Endodermal cell (in vitro differentiated cells): ENCODE data around the gene UBQLNL. TPM values are rescaled to one million over a fixed set of nuclear protein-coding genes. Genes with fewer than 3 reads are reported as not detected.

Experiments
- DNase-seq: peaks from one replicate; pipeline ENCODE4 v3.0.0-alpha.2; 2017
- H3K27ac ChIP-seq: 2 replicates; pipeline ENCODE4 v1.5.1; 2013; ENCODE audit warnings: mild to moderate bottlenecking, low read depth, low read length, moderate library complexity
- H3K27me3 ChIP-seq: 2 replicates; pipeline ENCODE4 v1.6.1; 2013; ENCODE audit warnings: mild to moderate bottlenecking, low read length, moderate library complexity; ENCODE audit not compliant: insufficient read depth, control insufficient read depth, poor library complexity, severe bottlenecking
- H3K36me3 ChIP-seq: 2 replicates; pipeline ENCODE4 v1.7.0; 2013; ENCODE audit warnings: mild to moderate bottlenecking, low read length, moderate library complexity; ENCODE audit not compliant: control insufficient read depth, insufficient read depth
- H3K4me1 ChIP-seq: one replicate; pipeline ENCODE4 v1.7.0; 2013; ENCODE audit warnings: low read length; ENCODE audit not compliant: control insufficient read depth, insufficient read depth
- H3K4me3 ChIP-seq: 2 replicates; pipeline ENCODE4 v1.5.1; 2013; ENCODE audit warnings: mild to moderate bottlenecking, low read length, moderate library complexity
- H3K9ac ChIP-seq: 2 replicates; pipeline ENCODE4 v1.6.1; 2013; ENCODE audit warnings: mild to moderate bottlenecking, low read length, moderate library complexity; ENCODE audit not compliant: poor library complexity, severe bottlenecking; ENCODE audit errors: extremely low read depth
- H3K9me3 ChIP-seq: 2 replicates; pipeline ENCODE4 v1.6.1; 2013; ENCODE audit warnings: mild to moderate bottlenecking, low read length, moderate library complexity; ENCODE audit not compliant: control insufficient read depth
- H3K27ac Mint-ChIP-seq: 2 replicates; pipeline ENCODE4 v1.8.0; 2020; ENCODE audit warnings: mixed read lengths
- H3K27me3 Mint-ChIP-seq: 2 replicates; pipeline ENCODE4 v1.8.0; 2021; ENCODE audit warnings: mild to moderate bottlenecking, mixed read lengths; ENCODE audit not compliant: insufficient read depth
- H3K36me3 Mint-ChIP-seq: 2 replicates; pipeline ENCODE4 v1.8.0; 2020; ENCODE audit warnings: low read depth, mixed read lengths
- H3K4me1 Mint-ChIP-seq: 2 replicates; pipeline ENCODE4 v1.8.0; 2020; ENCODE audit warnings: mixed read lengths
- H3K4me3 Mint-ChIP-seq: 2 replicates; pipeline ENCODE4 v1.8.0; 2020; ENCODE audit warnings: mild to moderate bottlenecking, moderate library complexity, mixed read lengths
- H3K9me3 Mint-ChIP-seq: 2 replicates; pipeline ENCODE4 v1.8.0; 2020; ENCODE audit warnings: mild to moderate bottlenecking, mixed read lengths
- CTCF ChIP-seq: fragments of 200-600 bp; sonication (generic); conservative IDR thresholded peaks from 2 replicates; pipeline ENCODE4 v1.5.0; 2021; ENCODE audit warnings: antibody characterized with exemption, mild to moderate bottlenecking
- WGBS, 2 experiments: methylation state at CpG; one replicate each; pipeline versions ENCODE4 v1.1.5 to v1.1.7; 2013; ENCODE audit warnings: missing lambda C conversion rate in 2 of 2, mixed read lengths in 1 of 2; ENCODE audit not compliant: insufficient coverage in 1 of 2, insufficient read length in 1 of 2; 5-methylcytosine and 5-hydroxymethylcytosine counted together
- total RNA-seq, 2 donors: library from RNA; stranded (reverse); fragmentation: NEBNext Ultra II Directional in 1 of 2; extraction: Animal tissue kit (Norgen Biotek cat#: 25700) in 1 of 2; gene quantifications; 2 replicates in 1 of 2; 3 replicates in 1 of 2; pipeline ENCODE4 v1.2.1, GENCODE V29; 2021

Gene UBQLNL
- total RNA-seq, 2 donors from 2014 or later, result 0.20 to 0.26 TPM

GRCh38 chr11:5473921-5474320 lies 42.6 kb downstream of the UBQLNL start:
- Mint-ChIP-seq H3K27me3 (no peaks in the 10 kb centered on the region), H3K36me3 (no peaks in the 10 kb centered on the region), H3K4me3 (no peak overlapping the region), H3K27ac (no peak overlapping the region), H3K9me3 (peaks cover 12% of the 10 kb centered on the region), H3K4me1 (no peaks in the 10 kb centered on the region)
- Histone ChIP-seq H3K4me1 (no peaks in the 10 kb centered on the region), H3K27ac (no peak overlapping the region), H3K4me3 (no peak overlapping the region), H3K9me3 (peaks cover 5% of the 10 kb centered on the region), H3K9ac (no peak overlapping the region), H3K36me3 (no peaks in the 10 kb centered on the region), H3K27me3 (no peaks in the 10 kb centered on the region)
- no peak for DNase-seq
- TF ChIP-seq CTCF, result no peak

GRCh38 chr11:5467527-5467926 lies 49.0 kb downstream of the UBQLNL start:
- Histone ChIP-seq H3K36me3 (no peaks in the 10 kb centered on the region), H3K27me3 (no peaks in the 10 kb centered on the region), H3K4me1 (no peaks in the 10 kb centered on the region), H3K27ac (no peak overlapping the region), H3K9me3 (no peaks in the 10 kb centered on the region), H3K4me3 (no peak overlapping the region), H3K9ac (no peak overlapping the region)
- H3K4me1 Mint-ChIP-seq, result no peaks in the 10 kb centered on the region
- H3K27ac Mint-ChIP-seq, result no peak overlapping the region
- H3K4me3 Mint-ChIP-seq, result no peak overlapping the region
- no peak for DNase-seq
- no peaks in the 10 kb centered on the region for H3K27me3 Mint-ChIP-seq
- H3K9me3 Mint-ChIP-seq, result no peaks in the 10 kb centered on the region
- no peak for TF ChIP-seq CTCF
- 85% methylated on average over 2 of the region's 2 CpGs; no CpG with 5 or more reads in 1 of the 2 experiments for WGBS, 2 experiments
- no peaks in the 10 kb centered on the region for H3K36me3 Mint-ChIP-seq

Other genes with a start within 250 kb of the UBQLNL start
- 1 to 10 TPM in 1 of 2 donors, under 1 TPM in 1; 0.81 to 6.1 TPM for gene HBE1, start 246.8 kb downstream of the UBQLNL start, total RNA-seq
- not detected for gene OR51B4, start 214.8 kb downstream of the UBQLNL start, total RNA-seq
- under 1 TPM in 1 of 2 donors, not detected in 1; 0.51 TPM for gene OR51B2, start 192.4 kb downstream of the UBQLNL start, total RNA-seq
- gene OR51B5, start 173.2 kb downstream of the UBQLNL start, total RNA-seq, result 1 to 10 TPM in 1 of 2 donors, under 1 TPM in 1; 0.93 to 1.8 TPM
- under 1 TPM in 1 of 2 donors, not detected in 1; 0.29 TPM for gene OR51B6, start 165.2 kb downstream of the UBQLNL start, total RNA-seq
- gene OR51M1, start 132.9 kb downstream of the UBQLNL start, total RNA-seq, result 1 to 10 TPM in 1 of 2 donors, under 1 TPM in 1; 0.55 to 1.1 TPM
- gene OR51Q1, start 94.6 kb downstream of the UBQLNL start, total RNA-seq, result 1 to 10 TPM in 1 of 2 donors, under 1 TPM in 1; 0.24 to 1.6 TPM
- gene OR51I1, start 75.2 kb downstream of the UBQLNL start, total RNA-seq, result not detected
- gene OR51I2, start 67.4 kb downstream of the UBQLNL start, total RNA-seq, result not detected
- not detected for gene OR52D1, start 28.0 kb downstream of the UBQLNL start, total RNA-seq
- gene UBQLN3, start 6.7 kb downstream of the UBQLNL start, total RNA-seq, result under 1 TPM in 1 of 2 donors, not detected in 1; 0.24 TPM
- gene OR52H1, start 31.8 kb upstream of the UBQLNL start, total RNA-seq, result not detected
- gene OR52B6, start 64.2 kb upstream of the UBQLNL start, total RNA-seq, result not detected
- gene TRIM6, start 79.9 kb upstream of the UBQLNL start, total RNA-seq, result 10 to 100 TPM; 17.4 to 26.1 TPM
- gene TRIM34, start 108.3 kb upstream of the UBQLNL start, total RNA-seq, result 1 to 10 TPM in 1 of 2 donors, under 1 TPM in 1; 0.68 to 1.2 TPM
- gene TRIM5, start 168.4 kb upstream of the UBQLNL start, total RNA-seq, result 10 to 100 TPM; 16.0 to 21.4 TPM
- gene TRIM22, start 173.1 kb upstream of the UBQLNL start, total RNA-seq, result 1 to 10 TPM; 1.1 to 3.1 TPM
- not detected for gene OR56B1, start 219.7 kb upstream of the UBQLNL start, total RNA-seq
- not detected for gene OR52N4, start 237.5 kb upstream of the UBQLNL start, total RNA-seq